ENCODE results near the gene COX7A1. TPM values are rescaled to one million over a fixed set of nuclear protein-coding genes. Genes with fewer than 3 reads are reported as not detected.
A peak's percentile ranks its signal among the peaks of the same experiment; 100 is the strongest.

Gene COX7A1
- total and polyA plus RNA-seq, 11 donors = 414 to 2,982 (median 2,187) TPM

DNA sequence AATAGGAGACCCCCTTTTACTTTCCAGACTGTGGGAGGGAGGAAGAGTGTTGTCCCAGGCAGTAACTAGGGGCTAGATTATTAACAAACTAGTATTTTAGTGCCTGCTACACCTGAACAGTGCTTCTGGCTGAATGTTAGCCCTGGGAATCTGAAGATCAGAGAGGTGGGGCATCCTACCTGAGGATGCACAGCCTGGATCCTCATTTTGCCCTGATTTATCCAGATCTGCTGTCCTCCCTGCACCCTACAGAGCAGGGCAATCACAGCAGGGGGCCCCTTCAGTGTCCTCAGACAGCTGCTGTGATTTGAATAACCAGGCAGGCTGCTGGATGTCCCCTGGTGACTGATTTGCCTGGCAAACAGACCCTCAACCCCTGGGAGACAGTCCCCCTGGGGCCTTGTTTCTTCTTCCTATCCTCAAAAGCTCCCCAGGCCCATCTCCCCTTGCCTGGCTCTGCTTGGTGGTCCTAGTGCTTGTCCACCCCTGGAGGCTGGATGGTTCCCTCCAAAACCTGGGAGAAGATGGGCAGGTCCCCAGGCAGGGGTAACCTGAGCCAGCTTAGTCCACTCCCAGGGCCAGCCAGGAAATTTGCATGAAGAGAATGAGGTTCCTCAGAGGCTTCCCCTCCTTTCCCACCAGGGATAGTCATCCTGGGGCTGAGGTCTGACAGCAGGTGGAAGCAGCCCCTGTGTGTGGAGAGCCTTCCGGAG is 41.6 kb downstream of the COX7A1 start, which contains the start of gene OVOL3:
TSS of gene OVOL3 (plus strand) at position 657 of the 713 bp plus-strand sequence. CDS start 60 bp downstream, outside the sequence.
- Histone ChIP-seq H3K27me3 (no peaks in the 10 kb centered on the region), H3K36me3 (peaks cover 0 to 33% (median 28%) of the 10 kb centered on the region in 9 donors), H3K4me1 (peaks cover 0 to 18% (median 9%) of the 10 kb centered on the region in 12 donors), H3K27ac (no peak within 1 kb of the TSS), H3K4me3 (no peak within 1 kb of the TSS), H3K9me3 (no peaks in the 10 kb centered on the region)
- DNase-seq (no peak), ATAC-seq (no peak)
- intact Hi-C loops (cut with DNase I) = loop anchor here in 5 of 10 donors (5.0 to 10.0 kb wide), 4 partner anchors 53 to 118 kb away; partner anchors contain the start of gene SDHAF1 (in 3 of the 5)
- WGBS, 4 donors = 49 to 94% (median 50%) methylated on average over 1 of the region's 1 CpG; no CpG with 5 or more reads in 1 of the 4 donors
- no peak for TF ChIP-seq POLR2A (IDR thresholded peaks at IDR 0.05)
- no peak for TF ChIP-seq CTCF (IDR thresholded peaks at IDR 0.05)

GRCh38 chr19:36108684-36109083 is 43.6 kb downstream of the COX7A1 start:
- 91 to 97% (median 95%) methylated on average over 3 of the region's 3 CpGs for WGBS, 4 donors
- Histone ChIP-seq H3K4me3 (no peak overlapping the region), H3K27ac (no peak overlapping the region), H3K36me3 (peaks cover 0 to 39% (median 28%) of the 10 kb centered on the region in 9 donors), H3K4me1 (peaks cover 0 to 8% (median 4%) of the 10 kb centered on the region in 12 donors), H3K27me3 (no peaks in the 10 kb centered on the region), H3K9me3 (no peaks in the 10 kb centered on the region)
- TF ChIP-seq CTCF (IDR thresholded peaks at IDR 0.05) (no peak), POLR2A (IDR thresholded peaks at IDR 0.05) (no peak)
- ATAC-seq (no peak), DNase-seq (no peak)
- intact Hi-C loops (cut with DNase I) = loop anchor here in 1 of 10 donors (5.0 kb wide), 1 partner anchor 51 kb away; no protein-coding TSS in a partner anchor

DNA sequence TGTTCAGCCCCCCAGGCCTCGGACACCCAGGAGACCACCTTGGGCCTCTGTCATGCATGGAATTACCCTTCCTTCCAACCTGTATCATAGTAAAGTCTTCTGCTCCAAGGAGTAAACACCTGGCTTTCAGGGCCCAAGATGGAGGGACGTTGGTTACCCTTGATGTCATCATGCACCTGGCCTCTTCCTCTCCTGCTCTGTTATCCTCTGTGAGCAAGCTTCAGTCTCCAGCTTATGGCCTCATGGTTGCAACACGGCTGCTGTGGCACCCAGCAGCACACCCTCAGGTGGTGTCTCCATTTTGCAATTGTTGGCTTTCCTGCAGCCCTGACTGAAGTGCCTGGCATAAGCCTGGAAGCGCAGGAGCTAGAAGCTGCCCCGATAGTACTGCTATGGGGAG is 45.3 kb downstream of the COX7A1 start:
- WGBS, 4 donors = 94 to 100% (median 97%) methylated on average over 5 of the region's 5 CpGs
- peaks cover 0 to 6% (median 0%) of the 10 kb centered on the region in 12 donors for H3K4me1 ChIP-seq
- H3K27me3 ChIP-seq = no peaks in the 10 kb centered on the region
- ATAC-seq (no peak), DNase-seq (no peak)
- intact Hi-C loops (cut with DNase I) = loop anchor here in 1 of 10 donors (5.0 kb wide), 1 partner anchor 50 kb away; no protein-coding TSS in a partner anchor
- H3K9me3 ChIP-seq = no peaks in the 10 kb centered on the region
- no peak overlapping the region for H3K4me3 ChIP-seq
- TF ChIP-seq CTCF (IDR thresholded peaks at IDR 0.05) = no peak
- peaks cover 0 to 34% (median 13%) of the 10 kb centered on the region in 9 donors for H3K36me3 ChIP-seq
- H3K27ac ChIP-seq = peak overlapping the region in 1 of 12 donors; percentile 37

GRCh38 chr19:36106441-36106840 is 45.8 kb downstream of the COX7A1 start:
- WGBS, 4 donors = 56 to 87% (median 59%) methylated on average over 6 of the region's 6 CpGs
- ATAC-seq = peak in 3 of 4 donors; percentile 11 to 68 (median 53)

More at GRCh38 chr19:36106441-36106840, 45.8 kb downstream of the COX7A1 start:
- Histone ChIP-seq H3K36me3 (peaks cover 0 to 29% (median 8%) of the 10 kb centered on the region in 9 donors), H3K4me1 (peaks cover 0 to 9% (median under 1%) of the 10 kb centered on the region in 12 donors), H3K9me3 (no peaks in the 10 kb centered on the region), H3K27me3 (no peaks in the 10 kb centered on the region), H3K27ac (peak overlapping the region in 6 of 12 donors; percentile 9 to 37 (median 28)), H3K4me3 (no peak overlapping the region)
- intact Hi-C loops (cut with DNase I) = loop anchor here in 1 of 10 donors (5.0 kb wide), 1 partner anchor 49 kb away; no protein-coding TSS in a partner anchor
- DNase-seq = peak in 1 of 5 donors; percentile 61
- TF ChIP-seq CTCF (IDR thresholded peaks at IDR 0.05) (no peak), POLR2A (IDR thresholded peaks at IDR 0.05) (no peak)

All from heart left ventricle (tissue), 16 donors.